ENCODE data around the gene ANKDD1A. TPM values are rescaled to one million over a fixed set of nuclear protein-coding genes. Genes with fewer than 3 reads are reported as not detected.

ANKDD1A gene
- 2.5 TPM for polyA plus RNA-seq (2012; ENCODE audit: missing spikeins)

DNA sequence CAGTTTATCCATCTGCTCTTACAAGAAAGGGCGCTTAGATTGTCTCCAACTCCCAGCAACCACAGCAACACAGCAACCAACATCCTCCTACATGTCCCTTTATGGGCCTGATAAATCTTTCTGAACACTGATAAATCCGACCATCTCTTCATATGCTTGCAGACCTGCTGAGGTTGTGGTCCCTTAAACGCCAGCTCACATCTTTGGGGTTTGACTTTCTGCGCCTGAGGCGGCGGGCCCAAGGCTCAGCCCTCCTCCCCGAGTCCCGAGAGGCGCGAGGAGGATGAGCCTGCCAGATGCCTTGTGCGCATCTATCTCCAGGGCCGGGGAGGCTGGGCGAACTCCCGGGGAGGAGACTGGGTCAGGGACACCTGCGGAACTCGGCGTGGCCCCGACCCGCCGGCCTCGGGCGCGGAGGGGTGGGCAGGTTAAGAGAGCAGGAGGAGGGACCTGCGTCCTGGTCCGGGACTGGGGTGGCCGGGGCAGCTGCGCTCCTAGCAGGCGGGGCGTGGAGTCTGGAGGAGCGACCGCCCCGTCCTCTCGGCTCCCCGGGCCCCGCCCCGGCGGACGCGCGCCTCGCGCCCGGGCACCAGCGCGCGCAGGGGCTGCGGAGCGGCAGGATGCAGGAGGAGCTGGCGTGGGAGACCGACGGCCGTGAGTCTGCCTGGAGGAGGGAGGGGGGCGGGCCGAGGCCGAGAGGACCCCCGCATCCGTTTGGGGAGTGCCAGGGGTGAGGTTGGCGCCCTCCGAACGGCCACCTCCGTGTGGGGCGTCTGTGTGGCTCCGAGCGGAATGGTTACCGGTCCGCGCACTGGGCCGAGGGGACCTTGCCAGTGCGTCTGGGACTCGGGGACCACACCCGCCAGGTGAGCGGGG, at the start of gene ANKDD1A:
Gene ANKDD1A, plus strand, starts transcription at position 592 of the 876 bp plus-strand sequence. Its CDS starts 29 bp downstream, at position 621.
- peak; percentile 90 for DNase-seq (ENCODE audit: insufficient read length)
- TF ChIP-seq TAF1 (IDR thresholded peaks at IDR 0.05; ENCODE audit: borderline replicate concordance, low read depth, low read length) = no peak
- TF ChIP-seq POLR2A (IDR thresholded peaks at IDR 0.05; ENCODE audit: low read depth, low read length) = no peak
- no peak for TF ChIP-seq POLR2AphosphoS5 (IDR thresholded peaks at IDR 0.05; ENCODE audit: low read depth, low read length)
- FAIRE-seq = peak; percentile 85

DNA sequence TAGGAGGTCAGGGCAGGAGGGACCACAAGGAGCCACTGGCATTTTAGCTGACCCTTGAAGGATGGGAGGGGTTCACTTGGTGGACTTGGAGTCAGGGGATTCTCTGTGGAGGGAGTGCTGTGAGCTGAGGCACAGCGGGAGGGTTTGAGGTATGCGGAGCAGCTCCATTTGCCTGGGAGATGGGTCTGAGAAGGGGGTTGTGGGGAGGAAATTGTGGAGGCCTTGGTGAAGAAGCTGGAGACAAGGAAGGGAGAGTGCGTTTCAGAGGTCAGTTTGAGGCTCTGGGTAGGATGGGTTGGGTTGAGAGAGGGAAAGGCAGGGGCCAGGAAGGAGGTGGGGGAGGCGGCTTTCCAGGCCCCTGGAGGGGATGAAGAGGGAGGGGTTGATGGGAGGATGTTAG, 49.7 kb upstream of the ANKDD1A start:
- DNase-seq (ENCODE audit: insufficient read length) (no peak), FAIRE-seq (no peak)

DNA sequence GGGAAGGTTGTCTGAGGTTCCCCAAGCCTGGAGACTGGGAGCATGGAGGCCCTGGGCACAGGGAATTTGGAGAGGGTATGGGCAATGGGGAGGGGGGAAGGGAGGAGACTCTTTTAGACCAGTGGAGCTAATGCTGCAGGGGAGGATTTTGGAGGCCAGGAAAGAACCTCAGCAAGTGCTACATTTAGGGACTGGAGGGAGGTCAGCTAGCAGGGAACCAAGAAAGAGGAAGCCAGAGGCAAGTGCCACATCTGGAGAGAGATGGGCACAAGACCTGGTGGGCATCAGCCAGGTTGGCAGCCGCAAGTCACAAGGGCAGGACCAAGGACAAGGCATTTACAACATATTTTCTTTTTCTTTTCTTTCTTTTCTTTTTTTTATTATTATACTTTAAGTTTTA, 49.3 kb upstream of the ANKDD1A start:
- DNase-seq (ENCODE audit: insufficient read length) = no peak
- TF ChIP-seq POLR2AphosphoS5 (IDR thresholded peaks at IDR 0.05; ENCODE audit: low read depth, low read length) (no peak), POLR2A (IDR thresholded peaks at IDR 0.05; ENCODE audit: low read depth, low read length) (no peak), TAF1 (IDR thresholded peaks at IDR 0.05; ENCODE audit: borderline replicate concordance, low read depth, low read length) (no peak)

More for the DNA sequence above, 49.7 kb upstream of the ANKDD1A start:
- TF ChIP-seq POLR2A (IDR thresholded peaks at IDR 0.05; ENCODE audit: low read depth, low read length) (no peak), TAF1 (IDR thresholded peaks at IDR 0.05; ENCODE audit: borderline replicate concordance, low read depth, low read length) (no peak), POLR2AphosphoS5 (IDR thresholded peaks at IDR 0.05; ENCODE audit: low read depth, low read length) (no peak)

DNA sequence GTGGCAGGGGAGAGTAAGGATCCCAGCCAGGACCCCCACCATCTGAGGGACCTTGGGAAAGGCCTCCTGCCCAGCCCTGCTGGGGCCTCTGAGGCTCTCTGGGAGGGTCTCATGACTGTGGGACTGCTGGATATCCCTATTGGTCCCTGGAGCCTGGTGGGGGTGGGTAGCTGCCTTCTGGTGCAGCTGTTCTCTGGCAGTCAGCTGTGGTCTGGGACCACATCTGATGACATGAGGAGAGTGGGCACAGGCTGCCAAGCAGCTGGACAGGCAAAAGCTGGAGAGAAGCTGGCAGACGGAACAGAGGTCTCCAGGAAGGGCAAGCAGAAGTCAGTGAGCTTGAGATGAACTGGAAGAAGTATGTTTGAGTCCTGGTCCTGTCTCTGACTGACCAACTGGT, 47.6 kb upstream of the ANKDD1A start:
- TF ChIP-seq POLR2AphosphoS5 (IDR thresholded peaks at IDR 0.05; ENCODE audit: low read depth, low read length) (no peak), POLR2A (IDR thresholded peaks at IDR 0.05; ENCODE audit: low read depth, low read length) (no peak), TAF1 (IDR thresholded peaks at IDR 0.05; ENCODE audit: borderline replicate concordance, low read depth, low read length) (no peak)
- no peak for FAIRE-seq
- no peak for DNase-seq (ENCODE audit: insufficient read length)

More for the DNA sequence above, 49.3 kb upstream of the ANKDD1A start:
- FAIRE-seq = no peak

- DNase-seq (ENCODE audit: insufficient read length) (no peak), FAIRE-seq (no peak)
- TF ChIP-seq POLR2A (IDR thresholded peaks at IDR 0.05; ENCODE audit: low read depth, low read length) = no peak; the same call in 1 of the 2 replicates
- TF ChIP-seq POLR2AphosphoS5 (IDR thresholded peaks at IDR 0.05; ENCODE audit: low read depth, low read length) = no peak
- no peak for TF ChIP-seq TAF1 (IDR thresholded peaks at IDR 0.05; ENCODE audit: borderline replicate concordance, low read depth, low read length)
These were observed 46.3 kb upstream of the ANKDD1A start for GRCh38 chr15:64865126-64865997.

- no peak for DNase-seq (ENCODE audit: insufficient read length)
- no peak for TF ChIP-seq TAF1 (IDR thresholded peaks at IDR 0.05; ENCODE audit: borderline replicate concordance, low read depth, low read length)
- TF ChIP-seq POLR2AphosphoS5 (IDR thresholded peaks at IDR 0.05; ENCODE audit: low read depth, low read length) = no peak
- TF ChIP-seq POLR2A (IDR thresholded peaks at IDR 0.05; ENCODE audit: low read depth, low read length) = no peak
- FAIRE-seq = peak; percentile 5
These were observed 45.6 kb upstream of the ANKDD1A start for GRCh38 chr15:64865998-64866520.

DNA sequence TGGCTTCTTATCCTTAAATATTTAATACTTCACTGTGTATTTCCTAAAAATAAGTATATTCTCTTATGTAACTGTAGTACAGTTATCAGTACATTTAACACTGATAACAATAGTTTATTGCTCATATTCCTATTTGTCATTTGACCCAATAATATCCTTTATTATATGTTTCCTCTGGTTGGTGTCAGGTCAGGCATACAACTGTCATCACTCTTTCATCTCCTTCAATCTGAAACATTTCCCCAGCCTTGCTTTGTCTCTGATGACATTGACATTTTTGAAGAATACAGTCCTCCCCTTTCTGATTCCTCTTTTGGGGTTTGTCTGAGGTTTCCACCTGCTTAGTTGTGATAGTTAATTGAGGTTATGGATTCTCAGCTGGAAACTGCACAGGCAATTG, 42.2 kb upstream of the ANKDD1A start:
- TF ChIP-seq TAF1 (IDR thresholded peaks at IDR 0.05; ENCODE audit: borderline replicate concordance, low read depth, low read length) (no peak), POLR2AphosphoS5 (IDR thresholded peaks at IDR 0.05; ENCODE audit: low read depth, low read length) (no peak), POLR2A (IDR thresholded peaks at IDR 0.05; ENCODE audit: low read depth, low read length) (no peak)
- FAIRE-seq = no peak
- no peak for DNase-seq (ENCODE audit: insufficient read length)

- DNase-seq (ENCODE audit: insufficient read length) (no peak), FAIRE-seq (no peak)
- TF ChIP-seq POLR2A (IDR thresholded peaks at IDR 0.05; ENCODE audit: low read depth, low read length) (no peak), POLR2AphosphoS5 (IDR thresholded peaks at IDR 0.05; ENCODE audit: low read depth, low read length) (no peak), TAF1 (IDR thresholded peaks at IDR 0.05; ENCODE audit: borderline replicate concordance, low read depth, low read length) (no peak)
These were observed 41.3 kb upstream of the ANKDD1A start for GRCh38 chr15:64870353-64870752.

- no peak for DNase-seq (ENCODE audit: insufficient read length)
- FAIRE-seq = no peak
- TF ChIP-seq POLR2A (IDR thresholded peaks at IDR 0.05; ENCODE audit: low read depth, low read length) (no peak), TAF1 (IDR thresholded peaks at IDR 0.05; ENCODE audit: borderline replicate concordance, low read depth, low read length) (no peak), POLR2AphosphoS5 (IDR thresholded peaks at IDR 0.05; ENCODE audit: low read depth, low read length) (no peak)
These were observed 36.0 kb upstream of the ANKDD1A start for GRCh38 chr15:64875641-64876223.

DNA sequence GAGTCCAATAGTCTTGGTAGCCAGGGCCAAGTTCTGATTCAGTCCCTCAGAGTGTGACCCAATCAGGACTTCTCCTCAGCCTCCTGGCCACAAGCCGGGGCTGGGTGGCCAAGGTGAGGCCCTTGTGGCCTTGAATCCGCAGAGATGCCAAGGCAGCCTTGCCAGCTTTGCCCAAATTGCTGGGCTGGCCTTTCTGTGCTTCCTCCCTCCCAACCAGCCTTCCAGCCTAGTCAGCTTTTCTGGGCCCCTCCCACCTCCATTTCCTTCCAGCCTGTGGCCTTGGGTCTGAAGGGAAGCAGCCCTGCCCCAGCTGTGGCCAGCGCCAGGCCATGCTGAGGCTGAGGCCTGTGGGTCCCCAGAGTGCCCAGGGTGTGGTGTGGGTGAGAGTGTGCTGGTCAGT, 34.3 kb upstream of the ANKDD1A start:
- TF ChIP-seq TAF1 (IDR thresholded peaks at IDR 0.05; ENCODE audit: borderline replicate concordance, low read depth, low read length) = no peak
- TF ChIP-seq POLR2AphosphoS5 (IDR thresholded peaks at IDR 0.05; ENCODE audit: low read depth, low read length) = no peak
- no peak for TF ChIP-seq POLR2A (IDR thresholded peaks at IDR 0.05; ENCODE audit: low read depth, low read length)
- DNase-seq (ENCODE audit: insufficient read length) = no peak

DNA sequence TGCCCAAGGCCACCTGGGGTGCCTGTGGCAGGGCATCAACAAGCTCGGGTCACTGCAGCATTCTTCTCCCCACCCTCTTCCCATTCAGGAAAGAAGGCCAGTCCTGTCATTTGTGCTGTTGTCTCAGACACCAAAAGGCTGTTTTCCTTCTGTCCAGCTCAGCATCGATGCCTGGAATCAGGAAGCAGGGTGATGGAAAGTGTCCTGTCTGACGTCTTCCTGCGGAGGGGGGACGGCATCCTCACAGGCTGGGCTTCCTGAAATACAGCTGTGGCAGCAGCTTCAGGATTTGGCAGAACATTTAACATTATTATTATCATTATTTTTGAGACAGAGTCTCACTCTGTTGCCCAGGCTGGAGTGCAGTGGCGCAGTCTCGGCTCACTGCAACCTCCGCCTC, 33.0 kb upstream of the ANKDD1A start:
- TF ChIP-seq POLR2AphosphoS5 (IDR thresholded peaks at IDR 0.05; ENCODE audit: low read depth, low read length) = no peak
- no peak for FAIRE-seq
- no peak for DNase-seq (ENCODE audit: insufficient read length)

More for the DNA sequence above, 34.3 kb upstream of the ANKDD1A start:
- peak; percentile 58 for FAIRE-seq
